Measurements from ENCODE around the gene RPS6KA4. TPM values are rescaled to one million over a fixed set of nuclear protein-coding genes. Genes with fewer than 3 reads are reported as not detected.
"Not testable (repeated sequence)": the region's sequence is repeated elsewhere in the genome, so short reads cannot be mapped to it uniquely, and the experiment has no call there.

RPS6KA4 gene
- total RNA-seq, 1 donor from 2014 or later: 39.3 TPM

GRCh38 chr11:64409707-64410403, 50.9 kb downstream of the RPS6KA4 start:
- DNase-seq (ENCODE audit: extremely low spot score in 2 of 2): no peak
- no peaks in the 10 kb centered on the region for H3K27me3 ChIP-seq
- H3K4me3 ChIP-seq: no peak overlapping the region
- H3K4me1 ChIP-seq: peaks cover 7% of the 10 kb centered on the region
- no peak overlapping the region for H3K27ac ChIP-seq
- TF ChIP-seq POLR2A (IDR thresholded peaks at IDR 0.05): no peak
- TF ChIP-seq, protein P1, sequence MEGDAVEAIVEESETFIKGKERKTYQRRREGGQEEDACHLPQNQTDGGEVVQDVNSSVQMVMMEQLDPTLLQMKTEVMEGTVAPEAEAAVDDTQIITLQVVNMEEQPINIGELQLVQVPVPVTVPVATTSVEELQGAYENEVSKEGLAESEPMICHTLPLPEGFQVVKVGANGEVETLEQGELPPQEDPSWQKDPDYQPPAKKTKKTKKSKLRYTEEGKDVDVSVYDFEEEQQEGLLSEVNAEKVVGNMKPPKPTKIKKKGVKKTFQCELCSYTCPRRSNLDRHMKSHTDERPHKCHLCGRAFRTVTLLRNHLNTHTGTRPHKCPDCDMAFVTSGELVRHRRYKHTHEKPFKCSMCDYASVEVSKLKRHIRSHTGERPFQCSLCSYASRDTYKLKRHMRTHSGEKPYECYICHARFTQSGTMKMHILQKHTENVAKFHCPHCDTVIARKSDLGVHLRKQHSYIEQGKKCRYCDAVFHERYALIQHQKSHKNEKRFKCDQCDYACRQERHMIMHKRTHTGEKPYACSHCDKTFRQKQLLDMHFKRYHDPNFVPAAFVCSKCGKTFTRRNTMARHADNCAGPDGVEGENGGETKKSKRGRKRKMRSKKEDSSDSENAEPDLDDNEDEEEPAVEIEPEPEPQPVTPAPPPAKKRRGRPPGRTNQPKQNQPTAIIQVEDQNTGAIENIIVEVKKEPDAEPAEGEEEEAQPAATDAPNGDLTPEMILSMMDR (IDR thresholded peaks at IDR 0.05): no peak
- no peak for TF ChIP-seq POLR2AphosphoS5 (IDR thresholded peaks at IDR 0.05; ENCODE audit: insufficient read depth in 1 of 2, low read depth in 1 of 2)
- no peaks in the 10 kb centered on the region for H3K36me3 ChIP-seq
- H3K9me3 ChIP-seq: no peaks in the 10 kb centered on the region
- intact Hi-C loops (cut with DNase I): no loop called here

DNA sequence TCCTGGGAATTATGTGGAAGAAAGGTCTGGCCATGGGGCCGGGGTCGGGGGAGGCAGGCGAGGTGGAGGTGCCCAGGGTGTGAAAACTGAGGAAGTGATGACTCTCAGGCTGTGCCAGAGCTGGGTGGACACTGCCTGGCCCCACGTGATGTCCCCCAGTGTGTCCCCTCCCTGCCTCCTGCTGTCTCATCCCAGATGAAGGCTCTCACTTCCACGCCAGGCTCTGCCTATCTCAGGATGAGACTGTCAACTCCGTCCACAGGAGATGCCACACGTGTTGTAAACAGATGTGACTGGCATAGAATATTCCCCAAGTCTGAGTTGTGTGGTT, 51.4 kb downstream of the RPS6KA4 start:
- Histone ChIP-seq H3K36me3 (no peaks in the 10 kb centered on the region), H3K27me3 (no peaks in the 10 kb centered on the region), H3K4me1 (peaks cover 7% of the 10 kb centered on the region), H3K27ac (no peak overlapping the region), H3K4me3 (no peak overlapping the region), H3K9me3 (no peaks in the 10 kb centered on the region)
- DNase-seq (ENCODE audit: extremely low spot score in 2 of 2): no peak
- TF ChIP-seq POLR2AphosphoS5 (IDR thresholded peaks at IDR 0.05; ENCODE audit: insufficient read depth in 1 of 2, low read depth in 1 of 2) (no peak), POLR2A (IDR thresholded peaks at IDR 0.05) (no peak)
- TF ChIP-seq, protein P1 (IDR thresholded peaks at IDR 0.05): no peak
- intact Hi-C loops (cut with DNase I): no loop called here

GRCh38 chr11:64413417-64413816, 54.5 kb downstream of the RPS6KA4 start:
- Histone ChIP-seq H3K27me3 (no peaks in the 10 kb centered on the region), H3K4me1 (no peaks in the 10 kb centered on the region), H3K9me3 (no peaks in the 10 kb centered on the region), H3K4me3 (no peak overlapping the region), H3K36me3 (no peaks in the 10 kb centered on the region), H3K27ac (no peak overlapping the region)
- no peak for DNase-seq (ENCODE audit: extremely low spot score in 2 of 2)
- no peak for TF ChIP-seq POLR2AphosphoS5 (IDR thresholded peaks at IDR 0.05; ENCODE audit: insufficient read depth in 1 of 2, low read depth in 1 of 2)
- intact Hi-C loops (cut with DNase I): no loop called here

DNA sequence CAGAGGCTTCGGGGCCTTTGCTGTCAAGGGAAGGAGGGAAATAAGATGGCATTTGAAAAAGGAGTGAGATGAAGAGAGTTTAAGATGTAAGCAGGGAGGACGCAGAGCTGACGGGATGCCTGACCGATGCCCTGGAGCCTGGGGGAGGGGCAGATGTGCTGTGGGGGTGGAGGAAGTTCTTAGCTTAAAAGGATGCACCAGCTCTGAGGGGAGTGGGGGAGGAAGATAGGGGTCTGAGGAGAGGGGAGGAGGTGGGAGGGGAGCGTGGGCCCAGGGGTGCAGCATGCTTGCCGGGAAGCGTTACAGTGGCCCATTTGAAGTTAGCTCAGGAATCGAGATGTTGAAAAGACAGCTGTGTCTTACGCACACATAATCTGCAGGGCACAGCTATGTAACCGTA, 56.3 kb downstream of the RPS6KA4 start:
- no peak overlapping the region for H3K27ac ChIP-seq
- no peak for DNase-seq (ENCODE audit: extremely low spot score in 2 of 2)
- H3K36me3 ChIP-seq: no peaks in the 10 kb centered on the region
- TF ChIP-seq POLR2A (IDR thresholded peaks at IDR 0.05): no peak
- TF ChIP-seq, protein P1 (IDR thresholded peaks at IDR 0.05): no peak
- no peak overlapping the region for H3K4me3 ChIP-seq
- intact Hi-C loops (cut with DNase I): no loop called here
- no peaks in the 10 kb centered on the region for H3K27me3 ChIP-seq
- H3K9me3 ChIP-seq: no peaks in the 10 kb centered on the region
- H3K4me1 ChIP-seq: no peaks in the 10 kb centered on the region

DNA sequence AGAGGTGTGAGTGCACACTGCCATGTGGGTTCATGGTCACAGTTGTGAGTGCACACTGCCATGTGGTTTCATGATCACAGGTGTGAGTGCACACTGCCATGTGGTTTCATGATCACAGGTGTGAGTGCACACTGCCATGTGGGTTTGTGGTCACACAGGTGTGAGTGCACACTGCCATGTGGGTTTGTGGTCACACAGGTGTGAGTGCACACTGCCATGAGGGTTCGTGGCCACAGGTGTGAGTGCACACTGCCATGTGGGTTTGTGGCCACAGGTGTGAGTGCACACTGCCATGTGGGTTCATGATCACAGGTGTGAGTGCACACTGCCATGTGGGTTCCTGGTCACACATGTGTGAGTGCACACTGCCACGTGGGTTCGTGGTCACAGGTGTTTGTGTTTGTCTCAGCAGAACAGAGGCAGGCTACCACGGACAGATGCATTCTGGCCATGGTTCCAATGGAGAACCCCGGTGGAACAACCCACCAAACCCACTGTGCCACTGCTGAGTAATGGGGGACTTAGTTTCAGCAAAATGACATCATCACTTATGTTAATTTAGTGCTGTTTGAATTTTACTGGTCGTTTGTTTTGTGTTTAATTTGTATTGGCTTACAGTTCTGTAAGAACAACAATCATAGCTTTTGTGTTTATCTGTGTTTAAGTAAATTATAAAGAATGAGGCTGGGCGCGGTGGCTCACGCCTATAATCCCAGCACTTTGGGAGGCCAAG, 57.2 kb downstream of the RPS6KA4 start:
- H3K36me3 ChIP-seq: no peaks in the 10 kb centered on the region
- H3K27ac ChIP-seq: no peak overlapping the region
- H3K4me1 ChIP-seq: no peaks in the 10 kb centered on the region
- no peaks in the 10 kb centered on the region for H3K27me3 ChIP-seq
- no peak overlapping the region for H3K4me3 ChIP-seq
- TF ChIP-seq POLR2A (IDR thresholded peaks at IDR 0.05): no peak
- no peak for TF ChIP-seq POLR2AphosphoS5 (IDR thresholded peaks at IDR 0.05; ENCODE audit: insufficient read depth in 1 of 2, low read depth in 1 of 2)
- TF ChIP-seq, protein P1 (IDR thresholded peaks at IDR 0.05): no peak
- intact Hi-C loops (cut with DNase I): no loop called here
- DNase-seq (ENCODE audit: extremely low spot score in 2 of 2): no peak
- H3K9me3 ChIP-seq: no peaks in the 10 kb centered on the region

- not testable (repeated sequence) for H3K36me3 ChIP-seq
Measured at GRCh38 chr11:64418233-64418632, 59.3 kb downstream of the RPS6KA4 start.

More at GRCh38 chr11:64418233-64418632, 59.3 kb downstream of the RPS6KA4 start:
- H3K27ac ChIP-seq; H3K27me3 ChIP-seq; H3K4me3 ChIP-seq; H3K9me3 ChIP-seq; DNase-seq (ENCODE audit: extremely low spot score in 2 of 2); H3K4me1 ChIP-seq; intact Hi-C loops (cut with DNase I): not testable (repeated sequence)

Data from vagina (tissue), 2 donors.